Hepatocyte (in vitro differentiated cells): ENCODE results near the gene SSC5D.

Experiments used
- CTCF ChIP-seq: fragments of 200-600 bp; sonication (generic); IDR thresholded peaks from 2 replicates; pipeline ENCODE4 v1.5.1; 2016; ENCODE audit warnings: antibody characterized with exemption, mild to moderate bottlenecking; ENCODE audit not compliant: poor library complexity
- EZH2 ChIP-seq: fragments of 200-600 bp; sonication (generic); IDR thresholded peaks from 2 replicates; pipeline ENCODE4 v1.6.1; 2016; ENCODE audit warnings: antibody characterized with exemption, mild to moderate bottlenecking, borderline replicate concordance
- EZH2phosphoT487 ChIP-seq: fragments of 200-600 bp; sonication (generic); IDR thresholded peaks from one replicate; pipeline ENCODE4 v1.6.1; 2018; ENCODE audit warnings: antibody characterized with exemption, mild to moderate bottlenecking, low read depth, moderate library complexity; ENCODE audit not compliant: unreplicated experiment, severe bottlenecking

GRCh38 chr19:55449469-55449868 is 38.8 kb upstream of the SSC5D start:
- TF ChIP-seq EZH2 (no peak), CTCF (no peak), EZH2phosphoT487 (no peak)
